K562 (cell line): Measurements from ENCODE around the gene CACTIN. TPM values are rescaled to one million over a fixed set of nuclear protein-coding genes. Genes with fewer than 3 reads are reported as not detected.

Experiments
- CTBP1 ChIP-seq: fragments of 450-650 bp; IDR thresholded peaks from 2 replicates; pipeline ENCODE4 v1.6.1; 2016; ENCODE audit warnings: borderline replicate concordance
- ELF4 ChIP-seq: fragments of 450-650 bp; formaldehyde crosslinking; IDR thresholded peaks from 2 replicates; pipeline ENCODE4 v1.4.0; 2022; ENCODE audit warnings: missing genetic modification characterization
- NCOA4 ChIP-seq: fragments of 450-650 bp; IDR thresholded peaks from 2 replicates; pipeline ENCODE4 v1.6.1; 2018; ENCODE audit warnings: mild to moderate bottlenecking; ENCODE audit not compliant: partially characterized antibody
- POLR3A ChIP-seq: IDR thresholded peaks from 2 replicates; pipeline ENCODE4 v1.6.1; 2011; ENCODE audit warnings: borderline replicate concordance, mild to moderate bottlenecking, moderate library complexity; ENCODE audit not compliant: insufficient read length, insufficient read depth; ENCODE audit errors: extremely low read depth
- SUPT5H ChIP-seq: fragments of 450-650 bp; IDR thresholded peaks from 2 replicates; pipeline ENCODE4 v1.6.1; 2016
- TEAD1 ChIP-seq, 2 experiments: fragments of 450-650 bp in 1 of 2; sonication (generic) in 1 of 2; formaldehyde crosslinking; IDR thresholded peaks; 2 replicates each; pipeline versions ENCODE4 v1.4.0 to v1.8.0; 2020 to 2022; ENCODE audit warnings: mild to moderate bottlenecking in 2 of 2, missing genetic modification reagents in 1 of 2
- polyA plus RNA-seq, 8 experiments: library from polyadenylated mRNA; depleted of rRNA in 4 of 8; stranded (reverse) in 5 of 8; unstranded in 3 of 8; fragments of >200 nt; fragmentation: Nextera tagmentation in 2 of 8; fragmentation: Illumina TruSeq in 1 of 8; extraction: Ambion mirVana in 2 of 8; extraction: Trizol in 1 of 8; gene quantifications; 2 replicates each; pipeline versions ENCODE4 v1.2.1 to v1.2.3, GENCODE V29; 2011 to 2014; ENCODE audit warnings: inconsistent platforms in 1 of 8, missing spikeins in 1 of 8
- total RNA-seq, 7 experiments: library from RNA; depleted of rRNA in 6 of 7; stranded (reverse); fragments of >200 nt in 6 of 7; fragmentation: Illumina TruSeq in 2 of 7; extraction: Trizol in 2 of 7; gene quantifications; 2 replicates each; pipeline versions ENCODE4 v1.2.1 to v1.2.3, GENCODE V29; 2011 to 2021; ENCODE audit warnings: low replicate concordance in 1 of 7
- TF ChIP-seq, protein P1 (sequence below), 2 experiments: fragments of 450-650 bp; formaldehyde crosslinking in 1 of 2; IDR thresholded peaks; 2 replicates each; pipeline versions ENCODE4 v1.4.0 to v1.6.1; 2014 to 2020; ENCODE audit warnings: mild to moderate bottlenecking in 2 of 2, borderline replicate concordance in 1 of 2, low read depth in 1 of 2
- TF ChIP-seq, protein P2 (sequence below): fragments of 450-650 bp; IDR thresholded peaks from 2 replicates; pipeline ENCODE4 v1.6.1; 2017; ENCODE audit warnings: antibody characterized with exemption, mild to moderate bottlenecking
- TF ChIP-seq, protein P3 (sequence below): sonication (generic); formaldehyde crosslinking; IDR thresholded peaks from 2 replicates; pipeline ENCODE4 v1.8.1; 2023; ENCODE audit warnings: mild to moderate bottlenecking, missing genetic modification reagents
- TF ChIP-seq, protein P4 (sequence below), 2 experiments: fragments of 450-650 bp; IDR thresholded peaks; 2 replicates each; pipeline ENCODE4 v1.6.1; 2016

The CACTIN gene
- total and polyA plus RNA-seq, 9 of the 15 experiments (the other 6 are each of a cell fraction or from before 2014, with no cell fraction given), result 0.15 to 49.2 (median 15.0) TPM

DNA sequence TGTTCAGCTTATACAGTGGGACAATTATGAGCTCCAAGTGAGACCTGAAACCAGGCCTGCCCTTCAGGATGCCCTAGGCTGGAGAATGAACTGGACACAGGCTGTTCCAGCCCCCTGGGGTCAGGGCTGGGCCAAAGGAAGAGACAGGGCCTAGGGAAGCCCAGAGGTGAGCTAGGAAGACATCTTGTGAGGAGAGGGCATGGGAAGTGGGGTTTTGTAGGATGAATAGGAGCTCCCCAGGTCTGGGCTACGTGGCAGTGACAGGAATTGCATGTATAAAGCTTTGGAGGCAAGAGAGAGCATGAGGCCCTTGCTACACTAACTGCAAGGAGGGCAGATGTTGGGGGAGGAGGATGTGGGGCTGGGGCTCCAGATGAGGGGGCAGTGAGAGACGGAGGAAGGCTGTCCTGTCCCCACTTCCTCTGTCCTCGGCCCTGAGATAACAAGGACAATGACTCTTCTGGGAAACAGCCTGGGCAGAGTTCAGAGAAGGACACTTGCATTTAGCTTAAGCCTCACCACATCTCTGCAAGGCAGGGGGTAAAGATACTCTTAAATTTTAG lies 18.4 kb downstream of the CACTIN start (continued):
- TF ChIP-seq POLR3A (no peak), CTBP1 (peak; percentile 33; the same call in 1 of the 2 replicates), SUPT5H (peak; percentile 73; the same call in 1 of the 2 replicates), ELF4 (CRISPR knock-in tag) (no peak), NCOA4 (no peak), TEAD1 (CRISPR knock-in tag; IDR thresholded peaks at IDR 0.05) (no peak)
- TF ChIP-seq, protein P1, sequence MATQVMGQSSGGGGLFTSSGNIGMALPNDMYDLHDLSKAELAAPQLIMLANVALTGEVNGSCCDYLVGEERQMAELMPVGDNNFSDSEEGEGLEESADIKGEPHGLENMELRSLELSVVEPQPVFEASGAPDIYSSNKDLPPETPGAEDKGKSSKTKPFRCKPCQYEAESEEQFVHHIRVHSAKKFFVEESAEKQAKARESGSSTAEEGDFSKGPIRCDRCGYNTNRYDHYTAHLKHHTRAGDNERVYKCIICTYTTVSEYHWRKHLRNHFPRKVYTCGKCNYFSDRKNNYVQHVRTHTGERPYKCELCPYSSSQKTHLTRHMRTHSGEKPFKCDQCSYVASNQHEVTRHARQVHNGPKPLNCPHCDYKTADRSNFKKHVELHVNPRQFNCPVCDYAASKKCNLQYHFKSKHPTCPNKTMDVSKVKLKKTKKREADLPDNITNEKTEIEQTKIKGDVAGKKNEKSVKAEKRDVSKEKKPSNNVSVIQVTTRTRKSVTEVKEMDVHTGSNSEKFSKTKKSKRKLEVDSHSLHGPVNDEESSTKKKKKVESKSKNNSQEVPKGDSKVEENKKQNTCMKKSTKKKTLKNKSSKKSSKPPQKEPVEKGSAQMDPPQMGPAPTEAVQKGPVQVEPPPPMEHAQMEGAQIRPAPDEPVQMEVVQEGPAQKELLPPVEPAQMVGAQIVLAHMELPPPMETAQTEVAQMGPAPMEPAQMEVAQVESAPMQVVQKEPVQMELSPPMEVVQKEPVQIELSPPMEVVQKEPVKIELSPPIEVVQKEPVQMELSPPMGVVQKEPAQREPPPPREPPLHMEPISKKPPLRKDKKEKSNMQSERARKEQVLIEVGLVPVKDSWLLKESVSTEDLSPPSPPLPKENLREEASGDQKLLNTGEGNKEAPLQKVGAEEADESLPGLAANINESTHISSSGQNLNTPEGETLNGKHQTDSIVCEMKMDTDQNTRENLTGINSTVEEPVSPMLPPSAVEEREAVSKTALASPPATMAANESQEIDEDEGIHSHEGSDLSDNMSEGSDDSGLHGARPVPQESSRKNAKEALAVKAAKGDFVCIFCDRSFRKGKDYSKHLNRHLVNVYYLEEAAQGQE (IDR thresholded peaks at IDR 0.05; ENCODE audit: borderline replicate concordance), result no peak
- TF ChIP-seq, protein P1 (CRISPR knock-in tag; IDR thresholded peaks at IDR 0.05; ENCODE audit: low read depth), result 0 out of 2 replicates have a peak, but pooled peaks have one; percentile 21
- TF ChIP-seq, protein P2, sequence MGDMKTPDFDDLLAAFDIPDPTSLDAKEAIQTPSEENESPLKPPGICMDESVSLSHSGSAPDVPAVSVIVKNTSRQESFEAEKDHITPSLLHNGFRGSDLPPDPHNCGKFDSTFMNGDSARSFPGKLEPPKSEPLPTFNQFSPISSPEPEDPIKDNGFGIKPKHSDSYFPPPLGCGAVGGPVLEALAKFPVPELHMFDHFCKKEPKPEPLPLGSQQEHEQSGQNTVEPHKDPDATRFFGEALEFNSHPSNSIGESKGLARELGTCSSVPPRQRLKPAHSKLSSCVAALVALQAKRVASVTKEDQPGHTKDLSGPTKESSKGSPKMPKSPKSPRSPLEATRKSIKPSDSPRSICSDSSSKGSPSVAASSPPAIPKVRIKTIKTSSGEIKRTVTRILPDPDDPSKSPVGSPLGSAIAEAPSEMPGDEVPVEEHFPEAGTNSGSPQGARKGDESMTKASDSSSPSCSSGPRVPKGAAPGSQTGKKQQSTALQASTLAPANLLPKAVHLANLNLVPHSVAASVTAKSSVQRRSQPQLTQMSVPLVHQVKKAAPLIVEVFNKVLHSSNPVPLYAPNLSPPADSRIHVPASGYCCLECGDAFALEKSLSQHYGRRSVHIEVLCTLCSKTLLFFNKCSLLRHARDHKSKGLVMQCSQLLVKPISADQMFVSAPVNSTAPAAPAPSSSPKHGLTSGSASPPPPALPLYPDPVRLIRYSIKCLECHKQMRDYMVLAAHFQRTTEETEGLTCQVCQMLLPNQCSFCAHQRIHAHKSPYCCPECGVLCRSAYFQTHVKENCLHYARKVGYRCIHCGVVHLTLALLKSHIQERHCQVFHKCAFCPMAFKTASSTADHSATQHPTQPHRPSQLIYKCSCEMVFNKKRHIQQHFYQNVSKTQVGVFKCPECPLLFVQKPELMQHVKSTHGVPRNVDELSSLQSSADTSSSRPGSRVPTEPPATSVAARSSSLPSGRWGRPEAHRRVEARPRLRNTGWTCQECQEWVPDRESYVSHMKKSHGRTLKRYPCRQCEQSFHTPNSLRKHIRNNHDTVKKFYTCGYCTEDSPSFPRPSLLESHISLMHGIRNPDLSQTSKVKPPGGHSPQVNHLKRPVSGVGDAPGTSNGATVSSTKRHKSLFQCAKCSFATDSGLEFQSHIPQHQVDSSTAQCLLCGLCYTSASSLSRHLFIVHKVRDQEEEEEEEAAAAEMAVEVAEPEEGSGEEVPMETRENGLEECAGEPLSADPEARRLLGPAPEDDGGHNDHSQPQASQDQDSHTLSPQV, result peak; percentile 12; the same call in 1 of the 2 replicates
- TF ChIP-seq, protein P3, sequence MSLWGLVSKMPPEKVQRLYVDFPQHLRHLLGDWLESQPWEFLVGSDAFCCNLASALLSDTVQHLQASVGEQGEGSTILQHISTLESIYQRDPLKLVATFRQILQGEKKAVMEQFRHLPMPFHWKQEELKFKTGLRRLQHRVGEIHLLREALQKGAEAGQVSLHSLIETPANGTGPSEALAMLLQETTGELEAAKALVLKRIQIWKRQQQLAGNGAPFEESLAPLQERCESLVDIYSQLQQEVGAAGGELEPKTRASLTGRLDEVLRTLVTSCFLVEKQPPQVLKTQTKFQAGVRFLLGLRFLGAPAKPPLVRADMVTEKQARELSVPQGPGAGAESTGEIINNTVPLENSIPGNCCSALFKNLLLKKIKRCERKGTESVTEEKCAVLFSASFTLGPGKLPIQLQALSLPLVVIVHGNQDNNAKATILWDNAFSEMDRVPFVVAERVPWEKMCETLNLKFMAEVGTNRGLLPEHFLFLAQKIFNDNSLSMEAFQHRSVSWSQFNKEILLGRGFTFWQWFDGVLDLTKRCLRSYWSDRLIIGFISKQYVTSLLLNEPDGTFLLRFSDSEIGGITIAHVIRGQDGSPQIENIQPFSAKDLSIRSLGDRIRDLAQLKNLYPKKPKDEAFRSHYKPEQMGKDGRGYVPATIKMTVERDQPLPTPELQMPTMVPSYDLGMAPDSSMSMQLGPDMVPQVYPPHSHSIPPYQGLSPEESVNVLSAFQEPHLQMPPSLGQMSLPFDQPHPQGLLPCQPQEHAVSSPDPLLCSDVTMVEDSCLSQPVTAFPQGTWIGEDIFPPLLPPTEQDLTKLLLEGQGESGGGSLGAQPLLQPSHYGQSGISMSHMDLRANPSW, result no peak
- TF ChIP-seq, protein P4, sequence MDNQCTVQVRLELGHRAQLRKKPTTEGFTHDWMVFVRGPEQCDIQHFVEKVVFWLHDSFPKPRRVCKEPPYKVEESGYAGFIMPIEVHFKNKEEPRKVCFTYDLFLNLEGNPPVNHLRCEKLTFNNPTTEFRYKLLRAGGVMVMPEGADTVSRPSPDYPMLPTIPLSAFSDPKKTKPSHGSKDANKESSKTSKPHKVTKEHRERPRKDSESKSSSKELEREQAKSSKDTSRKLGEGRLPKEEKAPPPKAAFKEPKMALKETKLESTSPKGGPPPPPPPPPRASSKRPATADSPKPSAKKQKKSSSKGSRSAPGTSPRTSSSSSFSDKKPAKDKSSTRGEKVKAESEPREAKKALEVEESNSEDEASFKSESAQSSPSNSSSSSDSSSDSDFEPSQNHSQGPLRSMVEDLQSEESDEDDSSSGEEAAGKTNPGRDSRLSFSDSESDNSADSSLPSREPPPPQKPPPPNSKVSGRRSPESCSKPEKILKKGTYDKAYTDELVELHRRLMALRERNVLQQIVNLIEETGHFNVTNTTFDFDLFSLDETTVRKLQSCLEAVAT (IDR thresholded peaks at IDR 0.05), result peak in 1 of 2 experiments; percentile 68; a peak in 2 of 4 replicates
